HG02571 (cell line): ENCODE measurements around the gene NCKAP5.

ENCODE experiments used
- ATAC-seq: cut with Tn5 transposase; IDR thresholded peaks from one replicate; pipeline ENCODE4 v1.9.1; 2021; ENCODE audit warnings: mild to moderate bottlenecking, moderate library complexity; ENCODE audit not compliant: unreplicated experiment

The NCKAP5 gene

GRCh38 chr2:133432778-133433177 lies 135.5 kb downstream of the NCKAP5 start:
- ATAC-seq = no peak

DNA sequence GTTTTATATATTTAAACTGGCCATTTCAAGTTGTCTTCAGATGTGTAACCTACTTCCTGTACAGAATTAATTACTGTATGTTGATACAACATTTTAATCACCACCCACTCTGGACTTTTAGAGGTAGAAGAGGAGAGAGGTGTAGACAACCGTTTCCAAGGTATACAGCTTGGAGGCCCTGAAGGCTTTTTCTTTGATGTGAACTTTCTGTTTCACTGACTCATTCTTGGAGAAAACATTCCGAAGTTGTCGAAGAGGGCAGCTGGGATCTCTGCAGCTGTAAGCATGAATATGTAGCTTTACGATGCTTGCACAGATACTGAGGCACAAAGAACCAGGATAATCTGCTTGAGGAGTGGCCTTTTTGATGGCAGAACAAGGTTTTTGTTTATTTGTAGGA lies 137.0 kb downstream of the NCKAP5 start:
- no peak for ATAC-seq

GRCh38 chr2:133426791-133427190 lies 141.5 kb downstream of the NCKAP5 start:
- no peak for ATAC-seq

GRCh38 chr2:133425612-133426011 lies 142.7 kb downstream of the NCKAP5 start:
- no peak for ATAC-seq

DNA sequence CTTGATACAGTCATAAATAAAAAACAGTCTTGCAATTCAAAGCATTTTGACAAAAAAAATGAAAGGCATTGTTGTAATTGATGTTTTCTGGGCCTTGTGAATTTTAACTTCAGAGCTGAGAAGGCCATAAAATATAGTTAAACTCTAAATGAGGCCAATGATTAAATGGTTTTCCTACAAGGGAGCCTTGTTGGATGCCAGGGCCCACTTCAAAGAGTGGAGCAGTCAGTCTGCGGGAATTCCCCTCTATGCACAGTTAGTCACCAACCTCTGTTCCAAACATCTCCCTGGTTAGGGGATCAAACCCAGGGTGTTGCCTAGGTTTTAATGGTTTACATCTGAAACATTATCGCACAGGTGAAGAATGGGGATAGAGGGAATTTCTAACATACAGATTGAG lies 143.4 kb downstream of the NCKAP5 start:
- ATAC-seq = no peak

- no peak for ATAC-seq
These were observed 145.3 kb downstream of the NCKAP5 start for GRCh38 chr2:133422931-133423351.

DNA sequence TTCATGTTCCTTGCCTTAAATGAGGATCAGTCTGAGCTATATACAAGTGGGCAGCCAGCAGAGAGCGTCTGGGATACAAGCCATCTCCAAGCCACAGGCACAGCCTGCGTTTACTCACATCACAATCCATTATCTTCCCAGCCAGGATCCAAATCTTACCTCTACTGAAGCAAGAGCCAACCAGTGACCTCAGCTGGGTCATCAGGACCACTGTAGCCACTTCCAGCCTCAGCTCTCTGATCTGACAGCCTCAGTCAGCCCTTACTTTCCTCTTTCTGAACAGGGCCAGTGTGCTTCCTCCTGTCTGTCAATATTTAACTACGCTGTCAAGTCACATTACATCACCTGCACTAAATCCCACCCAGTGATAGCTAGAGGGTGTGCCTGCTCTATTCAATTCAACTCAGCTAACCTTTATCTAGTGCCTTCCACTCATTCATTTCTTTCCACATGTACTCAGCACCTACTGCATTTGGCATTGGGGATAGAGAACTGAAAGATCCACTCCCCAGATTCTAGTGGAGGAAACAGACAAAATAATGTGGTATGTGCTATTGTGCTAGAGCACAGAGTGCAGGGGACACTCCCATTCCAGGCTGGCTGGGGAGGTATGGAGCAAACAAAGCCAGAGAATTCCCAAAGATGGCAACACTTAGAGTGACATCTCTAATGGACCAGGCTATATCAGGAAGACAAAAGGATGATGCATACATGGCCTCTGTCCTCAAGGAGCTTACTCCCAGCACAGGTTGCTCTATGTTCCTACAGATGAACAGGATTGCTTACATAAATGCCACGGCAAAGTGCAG lies 146.5 kb downstream of the NCKAP5 start:
- peak; percentile 80 for ATAC-seq

DNA sequence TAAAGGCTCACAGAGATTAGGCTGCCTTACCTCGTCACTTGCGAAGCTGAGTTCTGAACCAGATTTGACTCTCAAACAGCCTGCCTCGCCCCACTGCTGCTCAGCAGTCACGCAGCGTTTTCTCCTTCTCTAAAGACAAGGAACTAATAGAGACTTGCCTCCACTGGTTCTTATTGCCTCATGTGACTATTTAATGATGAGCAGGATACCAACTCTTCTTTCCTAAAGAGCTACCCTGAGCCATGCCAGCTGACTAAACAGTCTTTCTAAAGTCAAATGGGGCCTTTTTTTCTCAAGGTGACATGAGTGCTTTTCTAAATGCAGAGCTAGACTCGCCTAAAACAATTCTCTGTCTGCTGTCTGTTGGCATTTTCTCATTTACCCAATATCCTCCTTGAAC lies 147.5 kb downstream of the NCKAP5 start:
- no peak for ATAC-seq

- no peak for ATAC-seq
These were observed 149.6 kb downstream of the NCKAP5 start for GRCh38 chr2:133418671-133419070.

GRCh38 chr2:133418021-133418420 lies 150.2 kb downstream of the NCKAP5 start:
- ATAC-seq = no peak

DNA sequence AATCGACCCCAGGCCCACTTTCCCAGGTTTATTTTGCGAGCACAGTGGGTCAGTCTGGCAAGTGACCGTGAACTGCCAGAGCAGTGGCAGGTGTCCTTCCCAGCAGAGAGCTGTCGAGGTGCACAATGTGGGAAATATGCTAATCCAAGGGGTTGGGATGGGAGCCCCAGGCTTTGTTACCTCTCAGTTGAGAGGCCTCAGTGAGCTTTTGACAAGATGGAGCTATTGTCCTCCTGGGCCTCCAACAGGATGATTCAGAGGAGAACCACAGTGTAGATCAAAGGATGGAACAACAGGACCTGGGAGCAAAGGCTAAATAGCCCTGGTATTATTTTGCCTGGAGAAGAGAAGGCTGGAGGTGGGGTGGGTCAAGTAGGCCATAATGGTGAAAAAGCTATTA lies 150.8 kb downstream of the NCKAP5 start:
- no peak for ATAC-seq

DNA sequence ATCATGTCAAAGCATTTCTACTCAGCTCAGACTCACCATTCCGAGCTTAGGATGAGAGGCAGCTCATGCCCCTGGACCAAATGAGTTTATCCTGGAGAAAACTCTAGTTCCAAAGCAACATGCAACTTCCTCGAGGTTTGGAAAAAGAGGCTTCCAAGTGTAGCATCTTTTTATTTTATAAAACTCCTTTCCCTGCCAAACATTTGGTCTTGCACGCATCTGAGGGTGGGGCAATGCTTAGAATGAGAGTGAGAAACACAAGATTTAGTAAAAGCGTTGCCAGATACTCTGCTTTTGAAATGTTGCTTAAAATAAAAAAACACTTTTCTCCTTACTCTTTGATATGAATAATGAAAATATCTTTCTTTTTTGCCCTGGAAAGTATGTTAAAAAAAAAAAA lies 151.5 kb downstream of the NCKAP5 start:
- ATAC-seq = no peak

DNA sequence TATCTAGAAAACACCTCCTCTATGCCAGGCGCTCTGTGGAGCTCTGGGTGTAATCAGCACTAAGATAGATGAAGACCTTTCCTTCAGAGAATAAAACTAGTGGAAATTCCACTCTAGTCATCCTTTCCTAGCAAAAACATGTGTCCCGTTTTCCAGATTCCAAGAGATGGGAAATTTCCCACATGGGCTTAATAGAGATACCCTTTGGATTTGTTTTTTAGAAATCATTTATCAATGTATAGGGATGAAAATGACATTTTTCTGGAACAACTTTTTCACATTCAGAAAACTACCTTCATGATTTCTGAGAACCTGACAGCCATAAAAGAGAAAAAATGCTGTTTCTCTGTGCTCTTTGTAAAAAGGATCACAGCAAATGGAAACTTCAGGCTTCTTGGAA lies 152.1 kb downstream of the NCKAP5 start:
- ATAC-seq = no peak

GRCh38 chr2:133415210-133415876 lies 152.9 kb downstream of the NCKAP5 start:
- no peak for ATAC-seq

DNA sequence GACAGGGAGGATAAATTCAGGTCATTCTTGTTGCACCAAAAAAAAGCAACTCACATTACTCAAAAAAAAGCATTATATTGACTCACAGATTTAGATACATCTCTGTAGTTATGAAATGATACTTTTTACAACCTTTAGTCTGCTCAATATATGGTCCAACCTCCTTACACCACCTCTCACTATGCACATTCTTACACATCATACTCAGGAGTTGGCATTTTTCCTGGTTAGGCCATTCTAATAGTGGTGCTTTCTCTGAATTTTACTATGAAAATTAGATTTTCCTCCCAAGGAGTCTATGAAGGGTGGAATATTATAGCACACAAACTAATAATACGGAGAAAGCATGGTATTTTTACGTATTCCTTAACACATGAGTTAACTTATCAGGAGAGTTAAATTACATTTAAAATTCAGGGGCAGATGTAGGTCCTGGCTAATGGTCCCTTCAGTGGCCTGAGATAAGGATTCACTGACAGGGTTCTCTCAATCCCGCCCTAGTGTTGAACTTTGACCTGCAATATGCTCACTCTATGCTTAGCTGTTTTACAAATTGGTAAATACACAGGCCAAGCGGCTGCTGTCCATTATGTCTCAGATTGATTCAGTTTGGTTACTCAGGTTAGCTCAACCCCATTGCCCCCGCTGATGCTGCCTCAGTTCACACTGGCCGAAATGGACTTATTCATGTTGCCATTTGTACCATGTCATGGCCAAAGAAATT lies 153.6 kb downstream of the NCKAP5 start:
- ATAC-seq = no peak

GRCh38 chr2:133413863-133414262 lies 154.4 kb downstream of the NCKAP5 start:
- no peak for ATAC-seq

- no peak for ATAC-seq
These were observed 155.6 kb downstream of the NCKAP5 start for GRCh38 chr2:133412694-133413093.

GRCh38 chr2:133411857-133412256 lies 156.4 kb downstream of the NCKAP5 start:
- ATAC-seq = no peak

DNA sequence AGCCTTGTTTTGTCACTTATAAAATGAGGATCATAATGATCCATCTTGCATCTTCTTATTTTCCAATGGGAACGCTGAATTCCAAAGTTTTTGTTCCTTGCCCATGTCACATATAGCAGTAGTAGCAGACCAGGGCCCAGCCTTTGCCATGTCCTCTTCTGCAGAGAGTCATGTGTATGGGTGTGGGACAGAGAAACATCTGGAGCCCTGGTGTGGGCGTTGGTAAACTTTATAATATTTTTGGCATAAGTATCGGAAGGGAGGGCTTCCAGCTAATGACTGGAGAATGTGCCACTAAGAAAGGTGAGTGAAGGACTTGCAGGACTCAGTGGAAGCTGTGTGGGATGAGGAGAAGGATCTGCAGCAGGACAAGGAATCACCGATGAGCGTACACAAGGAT lies 157.2 kb downstream of the NCKAP5 start:
- no peak for ATAC-seq

GRCh38 chr2:133409581-133410285 lies 158.5 kb downstream of the NCKAP5 start:
- no peak for ATAC-seq

DNA sequence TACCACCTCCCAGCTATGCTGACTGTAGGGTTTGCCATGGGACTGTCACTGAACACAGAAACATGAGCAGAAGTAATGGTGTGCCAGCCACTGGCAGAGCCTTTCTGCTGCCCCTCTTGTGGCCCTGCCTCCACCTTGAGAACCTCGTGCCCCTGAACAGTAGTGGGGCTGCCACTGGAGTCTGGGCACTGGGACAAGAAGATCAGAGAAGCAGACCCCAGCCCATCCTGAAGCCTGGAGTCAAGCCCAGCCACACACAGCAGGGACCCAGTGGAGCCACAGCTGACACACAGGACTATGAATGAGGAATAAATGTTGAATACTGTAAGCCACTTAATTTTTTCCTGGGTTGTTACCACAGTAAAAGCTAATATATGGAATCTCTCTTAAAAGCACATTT lies 159.6 kb downstream of the NCKAP5 start:
- no peak for ATAC-seq
